Measurements from ENCODE around the gene CX3CR1.

DNA sequence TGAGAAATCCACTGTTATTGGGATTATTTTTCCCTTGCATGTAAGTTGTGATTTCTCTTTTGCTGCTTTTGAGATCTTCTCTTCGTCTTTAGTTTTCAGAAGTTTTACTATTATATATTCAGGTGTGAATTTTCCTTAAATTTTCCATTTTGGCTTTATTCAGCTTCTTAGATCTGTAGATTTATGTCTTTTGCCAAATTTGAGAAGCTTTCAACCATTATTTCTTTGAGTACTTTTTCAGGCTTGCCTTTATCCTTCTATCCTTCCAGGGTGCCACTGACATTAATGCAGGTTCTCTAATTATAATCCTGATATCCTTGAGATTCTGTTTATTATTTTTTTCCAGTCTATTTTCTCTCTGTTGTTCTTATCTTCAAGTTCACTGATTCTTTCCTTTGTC is 49.4 kb downstream of the CX3CR1 start:
- TF ChIP-seq, protein P1, sequence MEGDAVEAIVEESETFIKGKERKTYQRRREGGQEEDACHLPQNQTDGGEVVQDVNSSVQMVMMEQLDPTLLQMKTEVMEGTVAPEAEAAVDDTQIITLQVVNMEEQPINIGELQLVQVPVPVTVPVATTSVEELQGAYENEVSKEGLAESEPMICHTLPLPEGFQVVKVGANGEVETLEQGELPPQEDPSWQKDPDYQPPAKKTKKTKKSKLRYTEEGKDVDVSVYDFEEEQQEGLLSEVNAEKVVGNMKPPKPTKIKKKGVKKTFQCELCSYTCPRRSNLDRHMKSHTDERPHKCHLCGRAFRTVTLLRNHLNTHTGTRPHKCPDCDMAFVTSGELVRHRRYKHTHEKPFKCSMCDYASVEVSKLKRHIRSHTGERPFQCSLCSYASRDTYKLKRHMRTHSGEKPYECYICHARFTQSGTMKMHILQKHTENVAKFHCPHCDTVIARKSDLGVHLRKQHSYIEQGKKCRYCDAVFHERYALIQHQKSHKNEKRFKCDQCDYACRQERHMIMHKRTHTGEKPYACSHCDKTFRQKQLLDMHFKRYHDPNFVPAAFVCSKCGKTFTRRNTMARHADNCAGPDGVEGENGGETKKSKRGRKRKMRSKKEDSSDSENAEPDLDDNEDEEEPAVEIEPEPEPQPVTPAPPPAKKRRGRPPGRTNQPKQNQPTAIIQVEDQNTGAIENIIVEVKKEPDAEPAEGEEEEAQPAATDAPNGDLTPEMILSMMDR (conservative IDR thresholded peaks at IDR 0.05; ENCODE audit: low read length) = no peak
- no peak for TF ChIP-seq EZH2phosphoT487 (IDR thresholded peaks at IDR 0.05; ENCODE audit: borderline replicate concordance, low read depth, low read length)
